Myocyte (in vitro differentiated cells): ENCODE measurements around the gene DSPP. TPM values are rescaled to one million over a fixed set of nuclear protein-coding genes. Genes with fewer than 3 reads are reported as not detected.
"Not testable (repeated sequence)": the region's sequence is repeated elsewhere in the genome, so short reads cannot be mapped to it uniquely, and the experiment has no call there.

Experiments used
- DNase-seq: peaks from one replicate; pipeline ENCODE4 v3.0.0-alpha.2; 2012; ENCODE audit warnings: low read depth
- polyA plus RNA-seq: library from polyadenylated mRNA; unstranded; fragments of >200 nt; gene quantifications from one replicate; pipeline ENCODE4 v1.2.1, GENCODE V29; 2012; ENCODE audit warnings: missing spikeins
- total RNA-seq: library from RNA; depleted of rRNA; stranded (reverse); fragments of >200 nt; gene quantifications from 2 replicates; pipeline ENCODE4 v1.2.3, GENCODE V29; 2014

Gene DSPP
- not detected in 2 replicates for total RNA-seq
- not detected for polyA plus RNA-seq

GRCh38 chr4:87608229-87608628, at the start of gene DSPP:
Gene DSPP (plus strand): TSS chr4:87608529. CDS start chr4:87610909, 2,380 bp downstream.
- no peak for DNase-seq

DNA sequence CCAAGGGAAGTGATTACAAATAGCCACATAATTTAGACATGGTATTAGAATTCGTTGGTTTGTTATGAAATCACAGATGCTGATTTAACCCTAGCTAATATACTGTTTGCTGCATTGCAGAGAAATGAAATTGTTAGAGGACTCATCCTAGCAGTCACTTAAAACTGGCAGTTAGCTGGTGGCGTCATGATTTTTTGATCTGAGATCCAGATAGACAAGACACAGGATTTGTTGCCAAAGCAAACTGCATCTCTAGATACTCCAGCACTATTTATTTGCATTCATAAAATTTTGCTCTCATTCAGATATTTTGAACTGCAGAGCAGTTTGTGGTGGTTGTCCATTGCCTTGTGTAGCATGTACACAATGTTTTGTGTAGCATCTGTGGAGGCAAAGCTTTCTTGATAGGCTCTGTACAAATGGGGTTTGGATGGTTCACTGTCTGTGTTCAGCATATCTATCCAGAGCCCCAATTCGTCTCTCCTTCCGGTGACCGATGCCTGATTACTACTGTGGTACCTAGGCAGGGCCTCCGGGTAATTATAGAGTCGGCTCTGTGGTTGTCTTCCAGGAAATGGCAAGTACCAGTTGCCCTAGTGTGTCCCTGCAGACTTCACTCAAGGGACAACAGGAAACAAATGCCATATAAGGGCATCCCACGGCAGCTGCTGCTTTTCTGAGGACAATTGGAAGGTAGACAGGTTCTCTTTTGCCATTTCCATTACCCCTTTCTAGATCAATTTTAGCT, 49.1 kb upstream of the DSPP start:
- DNase-seq, result peak; percentile 85

- no peak for DNase-seq
Measured at GRCh38 chr4:87560802-87561201, 47.5 kb upstream of the DSPP start.

DNA sequence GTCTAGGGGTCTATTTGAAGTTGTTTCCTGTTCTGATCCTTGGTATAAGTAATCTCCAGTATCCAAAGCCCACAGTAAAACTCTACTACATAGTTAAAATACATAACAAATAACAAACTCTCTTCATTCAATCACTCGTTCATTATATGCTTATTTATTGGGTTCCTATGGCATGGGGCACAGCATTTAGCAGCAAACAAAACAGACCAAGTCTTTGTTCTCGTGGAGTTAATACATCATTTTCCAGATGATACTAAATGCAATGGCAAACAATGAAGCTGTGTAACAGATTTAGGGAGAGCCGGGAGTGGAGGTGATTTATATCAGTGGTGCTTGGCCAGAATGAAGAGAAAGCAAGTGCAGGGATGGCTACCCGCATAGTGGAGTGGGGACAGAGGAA, 42.6 kb upstream of the DSPP start:
- DNase-seq, result no peak

GRCh38 chr4:87566276-87566675, 42.1 kb upstream of the DSPP start:
- DNase-seq, result no peak

DNA sequence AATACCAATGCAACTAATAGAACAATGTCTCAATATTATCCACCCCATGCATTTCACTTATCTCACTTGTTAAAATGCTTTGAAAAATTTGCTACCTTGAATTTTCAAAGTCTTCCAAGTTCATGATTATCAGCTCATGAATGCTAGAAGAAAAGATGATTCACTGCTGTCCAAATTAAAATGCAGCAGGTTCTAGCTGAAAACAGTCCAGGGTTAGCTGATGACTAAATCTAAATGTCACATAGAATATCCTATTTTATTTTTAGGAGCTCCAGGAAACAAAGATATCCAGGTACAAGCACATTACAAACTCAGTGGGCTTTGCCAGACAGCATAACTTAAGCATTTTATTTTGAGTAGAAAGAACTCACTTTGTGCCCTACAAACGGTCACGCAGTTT, 41.1 kb upstream of the DSPP start:
- DNase-seq, result no peak

DNA sequence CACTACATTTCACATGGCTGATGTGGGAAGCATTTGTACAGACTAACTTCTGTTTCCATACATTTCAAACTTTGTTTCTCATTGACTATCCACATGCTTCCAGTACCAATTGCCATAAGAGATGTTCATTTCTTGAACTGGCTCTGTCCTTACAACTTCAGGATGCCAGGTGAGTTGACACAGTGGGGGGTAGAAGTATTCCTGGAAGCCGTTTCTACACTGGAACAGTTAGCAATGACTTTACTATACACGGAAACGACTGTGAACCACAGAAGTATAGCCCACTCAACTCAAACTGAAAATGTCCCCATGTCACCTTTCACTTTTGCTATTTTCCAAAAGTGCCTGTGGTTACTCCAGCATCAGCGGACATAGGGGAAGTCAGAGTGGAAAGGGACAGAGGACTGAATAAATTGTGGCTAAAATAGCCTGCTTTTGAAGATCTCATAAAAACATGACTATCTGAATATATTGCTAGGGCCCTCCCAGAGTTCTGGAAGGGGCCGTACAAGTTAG, 38.0 kb upstream of the DSPP start:
- no peak for DNase-seq

DNA sequence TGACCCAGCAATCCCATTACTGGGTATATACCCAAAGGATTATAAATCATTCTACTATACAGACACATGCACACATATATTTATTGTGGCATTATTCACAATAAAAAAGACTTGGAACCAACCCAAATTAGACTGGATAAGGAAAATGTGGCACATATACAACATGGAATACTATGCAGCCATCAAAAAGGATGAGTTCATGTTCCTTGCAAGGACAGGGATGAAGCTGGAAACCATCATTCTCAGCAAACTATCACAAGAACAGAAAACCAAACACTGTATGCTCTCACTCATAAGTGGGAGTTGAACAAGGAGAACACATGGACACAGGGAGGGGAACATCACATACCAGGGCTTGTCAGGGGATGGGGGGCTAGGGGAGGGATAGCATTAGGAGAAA, 34.0 kb upstream of the DSPP start:
- not testable (repeated sequence) for DNase-seq

DNA sequence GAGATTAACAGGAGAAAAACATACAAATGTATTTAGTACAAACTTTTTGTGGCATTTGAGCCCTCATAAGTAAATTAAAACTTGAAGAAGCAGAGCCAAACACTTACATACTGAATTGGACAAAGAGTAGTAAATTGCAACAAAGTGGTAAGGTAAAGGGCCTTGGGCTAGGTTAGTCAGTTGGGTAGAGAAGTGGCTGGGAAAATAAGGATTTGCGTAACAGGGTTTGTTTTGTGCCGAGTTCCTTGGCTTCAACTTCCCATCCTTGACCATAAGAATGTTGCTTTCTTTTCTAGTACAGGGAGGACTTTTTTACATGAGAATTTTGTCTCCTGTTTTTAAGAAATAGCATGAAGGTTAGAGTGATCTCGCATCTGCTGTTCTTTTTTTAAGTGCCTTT, 33.3 kb upstream of the DSPP start:
- no peak for DNase-seq

GRCh38 chr4:87575408-87575807, 32.9 kb upstream of the DSPP start:
- DNase-seq, result no peak

DNA sequence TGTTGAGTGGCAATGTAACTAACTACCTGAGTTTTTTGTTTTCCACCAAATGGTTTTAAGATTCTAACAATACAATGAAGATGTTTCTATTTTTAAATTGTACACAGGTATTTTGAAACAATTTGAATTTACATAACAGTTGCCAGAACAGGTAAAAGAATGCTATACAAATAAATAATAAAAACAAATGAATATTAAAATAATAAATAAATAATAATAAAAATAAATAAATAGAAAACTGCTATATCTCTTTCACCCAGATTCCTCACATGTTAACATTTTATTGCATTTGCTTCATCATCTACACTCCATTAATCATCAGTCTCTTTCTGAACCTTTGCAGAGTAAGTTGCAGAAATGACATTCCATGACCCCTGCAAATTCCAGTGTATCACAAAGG, 32.3 kb upstream of the DSPP start:
- DNase-seq, result no peak

- no peak for DNase-seq
Measured at GRCh38 chr4:87579478-87579877, 28.9 kb upstream of the DSPP start.

GRCh38 chr4:87580057-87580456, 28.3 kb upstream of the DSPP start:
- DNase-seq, result no peak

DNA sequence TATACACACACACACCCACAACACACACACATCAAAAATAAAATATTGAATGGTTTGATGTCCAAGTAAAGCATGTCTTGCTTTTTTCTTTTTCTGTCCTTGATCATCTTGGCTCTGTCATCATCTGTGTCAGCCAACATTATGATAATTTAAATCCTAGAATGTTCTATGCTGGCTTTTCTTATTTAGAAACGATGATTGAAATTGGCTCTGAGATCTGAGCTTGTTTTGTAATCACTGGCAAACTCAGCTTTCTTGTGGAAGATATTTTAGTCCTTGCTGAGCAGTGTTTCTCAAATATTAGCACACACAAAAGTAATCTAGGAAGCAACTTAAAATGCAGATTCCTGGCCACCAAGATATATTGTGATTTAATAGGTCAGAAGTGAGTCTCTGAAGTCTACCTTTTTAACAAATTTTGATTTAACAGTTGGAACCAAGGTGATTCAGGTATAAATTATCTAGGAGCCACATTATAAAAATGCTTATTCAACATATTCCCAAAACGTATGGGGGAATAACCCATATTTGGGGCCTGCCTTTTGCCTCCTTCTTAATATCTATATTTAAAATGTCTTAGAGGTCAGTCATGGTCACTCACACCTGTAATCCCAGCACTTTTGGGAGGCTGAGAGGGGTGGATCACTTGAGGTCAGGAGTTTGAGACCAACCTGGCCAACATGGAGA, 24.0 kb upstream of the DSPP start:
- no peak for DNase-seq

- peak; percentile 66 for DNase-seq
Measured at GRCh38 chr4:87589531-87589930, 18.8 kb upstream of the DSPP start.

- no peak for DNase-seq
Measured at GRCh38 chr4:87592124-87592523, 16.2 kb upstream of the DSPP start.

DNA sequence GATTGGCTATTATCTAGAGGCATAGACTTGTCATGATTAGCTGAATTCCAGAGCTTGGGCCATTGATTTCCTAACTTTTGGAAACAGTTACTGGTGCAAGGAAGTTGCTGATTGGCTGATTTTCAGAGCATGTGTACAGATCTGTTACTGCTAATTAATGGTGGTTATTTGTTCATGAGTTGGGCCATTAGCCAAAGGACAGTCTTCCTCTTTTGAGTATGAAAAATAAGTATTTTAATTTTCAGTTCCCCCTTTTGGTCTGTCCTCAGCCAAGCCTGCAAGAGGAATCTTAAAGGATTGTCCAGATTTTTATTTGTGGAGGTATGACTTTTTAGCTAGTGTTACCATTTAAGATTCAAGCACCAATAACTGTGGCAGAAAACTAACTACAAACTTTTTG, 7.0 kb upstream of the DSPP start:
- DNase-seq, result no peak

DNA sequence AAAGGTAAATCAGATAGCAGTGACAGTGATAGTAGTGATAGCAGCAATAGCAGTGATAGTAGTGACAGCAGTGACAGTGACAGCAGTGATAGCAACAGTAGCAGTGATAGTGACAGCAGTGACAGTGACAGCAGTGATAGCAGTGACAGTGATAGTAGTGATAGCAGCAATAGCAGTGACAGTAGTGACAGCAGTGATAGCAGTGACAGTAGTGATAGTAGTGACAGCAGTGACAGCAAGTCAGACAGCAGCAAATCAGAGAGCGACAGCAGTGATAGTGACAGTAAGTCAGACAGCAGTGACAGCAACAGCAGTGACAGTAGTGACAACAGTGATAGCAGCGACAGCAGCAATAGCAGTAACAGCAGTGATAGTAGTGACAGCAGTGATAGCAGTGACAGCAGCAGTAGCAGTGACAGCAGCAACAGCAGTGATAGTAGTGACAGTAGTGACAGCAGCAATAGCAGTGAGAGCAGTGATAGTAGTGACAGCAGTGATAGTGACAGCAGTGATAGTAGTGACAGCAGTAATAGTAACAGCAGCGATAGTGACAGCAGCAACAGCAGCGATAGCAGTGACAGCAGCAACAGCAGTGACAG, 6.1 kb downstream of the DSPP start:
- no peak for DNase-seq

- DNase-seq, result no peak
Measured at GRCh38 chr4:87616268-87616667, 7.9 kb downstream of the DSPP start.

DNA sequence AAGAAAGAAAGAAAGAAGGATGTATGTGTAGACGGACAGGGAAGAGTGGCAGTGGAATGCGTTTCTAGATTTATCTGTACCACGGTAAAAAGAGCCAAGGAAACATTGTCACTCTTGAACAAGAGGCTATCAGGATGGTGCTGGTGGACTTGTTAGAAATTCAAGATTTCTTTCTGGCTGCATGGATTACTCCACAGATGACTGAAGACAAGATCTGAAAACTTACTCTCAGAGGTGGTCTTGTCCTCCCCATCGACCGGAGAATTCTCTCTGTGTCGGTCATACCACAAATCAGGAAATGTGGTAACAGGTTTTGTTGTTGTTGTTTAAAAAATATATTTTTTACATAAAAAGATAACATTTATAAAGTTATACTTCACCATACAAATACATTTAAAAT, 11.8 kb downstream of the DSPP start:
- no peak for DNase-seq

- DNase-seq, result no peak
Measured at GRCh38 chr4:87620491-87620890, 12.2 kb downstream of the DSPP start.

DNA sequence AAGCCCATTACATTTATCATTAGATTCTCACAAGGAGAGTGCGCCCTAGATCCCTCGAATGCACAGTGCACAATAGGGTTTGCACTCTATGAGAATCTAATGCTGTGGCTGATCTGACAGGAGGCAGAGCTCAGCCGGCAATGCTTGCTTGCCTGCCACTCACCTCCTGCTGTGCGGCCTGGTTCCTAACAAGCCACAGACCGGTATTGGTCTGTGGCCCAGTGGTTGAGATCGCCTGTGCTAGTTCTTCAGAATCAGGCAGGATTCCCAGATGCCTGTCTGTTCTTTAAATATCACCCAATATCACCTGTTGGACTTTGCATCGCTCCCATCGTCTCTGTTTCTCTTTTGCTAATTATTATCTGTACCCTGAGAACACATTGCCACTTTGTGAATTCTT, 14.0 kb downstream of the DSPP start:
- DNase-seq, result peak; percentile 3
